GM12874 (cell line): ENCODE measurements around the gene BCR.

Experiments used
- TF ChIP-seq, protein P1 (sequence below): IDR thresholded peaks from 2 replicates; pipeline ENCODE4 v1.5.1; 2011; ENCODE audit warnings: low read depth, mild to moderate bottlenecking, control low read depth, low read length, moderate library complexity; ENCODE audit not compliant: insufficient read depth

The BCR gene

GRCh38 chr22:23260645-23261581 lies 80.6 kb downstream of the BCR start:
- TF ChIP-seq, protein P1, sequence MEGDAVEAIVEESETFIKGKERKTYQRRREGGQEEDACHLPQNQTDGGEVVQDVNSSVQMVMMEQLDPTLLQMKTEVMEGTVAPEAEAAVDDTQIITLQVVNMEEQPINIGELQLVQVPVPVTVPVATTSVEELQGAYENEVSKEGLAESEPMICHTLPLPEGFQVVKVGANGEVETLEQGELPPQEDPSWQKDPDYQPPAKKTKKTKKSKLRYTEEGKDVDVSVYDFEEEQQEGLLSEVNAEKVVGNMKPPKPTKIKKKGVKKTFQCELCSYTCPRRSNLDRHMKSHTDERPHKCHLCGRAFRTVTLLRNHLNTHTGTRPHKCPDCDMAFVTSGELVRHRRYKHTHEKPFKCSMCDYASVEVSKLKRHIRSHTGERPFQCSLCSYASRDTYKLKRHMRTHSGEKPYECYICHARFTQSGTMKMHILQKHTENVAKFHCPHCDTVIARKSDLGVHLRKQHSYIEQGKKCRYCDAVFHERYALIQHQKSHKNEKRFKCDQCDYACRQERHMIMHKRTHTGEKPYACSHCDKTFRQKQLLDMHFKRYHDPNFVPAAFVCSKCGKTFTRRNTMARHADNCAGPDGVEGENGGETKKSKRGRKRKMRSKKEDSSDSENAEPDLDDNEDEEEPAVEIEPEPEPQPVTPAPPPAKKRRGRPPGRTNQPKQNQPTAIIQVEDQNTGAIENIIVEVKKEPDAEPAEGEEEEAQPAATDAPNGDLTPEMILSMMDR = no peak

DNA sequence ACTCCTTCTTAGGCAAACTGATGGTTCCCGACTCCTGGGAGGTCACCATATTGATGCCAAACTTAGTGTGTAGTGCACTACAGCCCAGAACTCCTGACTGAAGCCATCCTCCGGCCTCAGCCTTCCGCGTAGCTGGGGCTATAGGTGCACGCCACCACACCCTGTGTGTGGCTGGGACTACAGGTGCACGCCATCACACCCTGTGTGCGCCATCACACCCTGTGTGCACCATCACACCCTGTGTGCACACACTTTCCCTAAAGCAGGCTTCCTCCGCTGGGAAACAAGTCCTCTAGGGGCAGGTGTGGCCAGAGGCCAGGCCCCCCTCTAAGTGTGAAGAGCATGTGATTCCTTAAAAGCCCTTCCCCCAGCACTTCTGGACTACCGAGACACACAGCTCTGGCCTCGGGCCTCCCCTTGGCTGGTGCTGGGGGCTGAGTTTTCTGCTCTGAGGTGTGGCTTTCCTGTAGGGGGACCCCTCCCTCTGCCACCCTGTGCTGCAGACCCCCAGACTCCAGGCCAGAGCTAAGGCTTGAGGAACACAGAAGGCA lies 81.7 kb downstream of the BCR start:
- TF ChIP-seq, protein P1 = no peak

DNA sequence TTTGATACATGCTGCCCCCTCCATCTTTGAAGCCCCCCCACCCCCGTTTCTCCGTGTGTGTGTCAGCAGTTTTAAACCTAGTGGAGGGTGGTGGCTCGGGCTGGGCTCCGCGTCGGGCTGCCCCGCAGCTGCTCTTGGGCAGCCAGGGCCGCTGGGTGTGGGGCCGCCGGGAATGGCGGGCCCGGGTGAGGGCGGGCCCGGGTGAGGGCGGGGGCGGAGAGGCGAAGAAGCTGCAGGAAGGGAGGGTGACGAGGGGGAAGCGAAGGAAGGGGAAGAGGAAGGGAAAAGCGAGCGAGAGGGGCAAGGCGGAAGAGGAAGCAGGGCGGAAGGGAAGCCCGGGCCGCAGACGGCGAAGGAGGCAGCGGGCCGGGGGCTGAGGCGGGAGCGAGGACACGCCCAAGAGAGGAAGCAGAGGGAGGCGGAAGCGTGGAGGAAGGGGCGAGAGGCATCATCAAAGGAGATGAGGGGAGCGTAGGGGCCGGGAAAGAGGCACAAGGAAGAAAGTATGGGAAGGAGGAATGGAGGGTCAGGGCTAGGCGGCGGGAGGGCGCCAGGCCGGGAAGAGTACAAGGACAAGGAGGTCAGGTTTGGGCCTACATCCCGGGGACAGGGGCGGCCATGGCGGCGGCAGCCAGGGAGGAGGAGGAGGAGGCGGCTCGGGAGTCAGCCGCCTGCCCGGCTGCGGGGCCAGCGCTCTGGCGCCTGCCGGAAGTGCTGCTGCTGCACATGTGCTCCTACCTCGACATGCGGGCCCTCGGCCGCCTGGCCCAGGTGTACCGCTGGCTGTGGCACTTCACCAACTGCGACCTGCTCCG lies 82.4 kb downstream of the BCR start:
- TF ChIP-seq, protein P1 = no peak

DNA sequence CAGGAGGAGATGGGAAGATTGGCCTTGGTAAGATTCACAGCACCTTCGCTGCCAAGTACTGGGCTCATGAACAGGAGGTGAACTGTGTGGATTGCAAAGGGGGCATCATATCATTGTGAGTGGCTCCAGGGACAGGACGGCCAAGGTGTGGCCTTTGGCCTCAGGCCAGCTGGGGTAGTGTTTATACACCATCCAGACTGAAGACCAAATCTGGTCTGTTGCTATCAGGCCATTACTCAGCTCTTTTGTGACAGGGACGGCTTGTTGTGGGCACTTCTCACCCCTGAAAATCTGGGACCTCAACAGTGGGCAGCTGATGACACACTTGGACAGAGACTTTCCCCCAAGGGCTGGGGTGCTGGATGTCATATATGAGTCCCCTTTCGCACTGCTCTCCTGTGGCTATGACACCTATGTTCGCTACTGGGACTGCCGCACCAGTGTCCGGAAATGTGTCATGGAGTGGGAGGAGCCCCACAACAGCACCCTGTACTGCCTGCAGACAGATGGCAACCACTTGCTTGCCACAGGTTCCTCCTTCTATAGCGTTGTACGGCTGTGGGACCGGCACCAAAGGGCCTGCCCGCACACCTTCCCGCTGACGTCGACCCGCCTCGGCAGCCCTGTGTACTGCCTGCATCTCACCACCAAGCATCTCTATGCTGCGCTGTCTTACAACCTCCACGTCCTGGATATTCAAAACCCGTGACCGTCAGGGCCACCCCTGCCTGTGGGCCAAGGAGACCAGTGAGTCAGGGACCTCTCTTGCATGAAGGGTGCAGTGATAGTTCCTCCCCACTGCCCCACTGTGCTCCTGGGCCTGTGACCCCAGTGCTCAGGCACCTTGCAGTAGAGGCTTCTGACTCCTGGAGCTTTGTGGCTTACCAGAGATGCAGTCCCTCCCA lies 83.6 kb downstream of the BCR start:
- TF ChIP-seq, protein P1 = no peak

- TF ChIP-seq, protein P1 = no peak
Measured at GRCh38 chr22:23264610-23265367, 84.5 kb downstream of the BCR start.

- TF ChIP-seq, protein P1 = no peak
Measured at GRCh38 chr22:23265368-23265700, 85.0 kb downstream of the BCR start.
